Endothelial cell of umbilical vein (primary cell): Measurements from ENCODE around the gene PPFIBP2.

Source experiments
- EZH2 ChIP-seq: IDR thresholded peaks from 2 replicates; pipeline ENCODE4 v1.6.1; 2012; ENCODE audit warnings: borderline replicate concordance, low read depth, mild to moderate bottlenecking, moderate library complexity, low read length, inconsistent platforms; ENCODE audit not compliant: severe bottlenecking
- FOS ChIP-seq: IDR thresholded peaks from 2 replicates; pipeline ENCODE4 v1.6.1; 2011; ENCODE audit warnings: mild to moderate bottlenecking, low read length, moderate library complexity, borderline replicate concordance; ENCODE audit not compliant: insufficient read depth
- GATA2 ChIP-seq: IDR thresholded peaks from 2 replicates; pipeline ENCODE4 v1.7.0; 2011; ENCODE audit warnings: low read depth, mild to moderate bottlenecking, moderate library complexity, mixed read lengths, low read length; ENCODE audit not compliant: insufficient read length, insufficient read depth
- JUN ChIP-seq: IDR thresholded peaks from 2 replicates; pipeline ENCODE4 v1.6.1; 2011; ENCODE audit warnings: borderline replicate concordance, low read depth; ENCODE audit not compliant: insufficient read length, insufficient read depth
- MYC ChIP-seq: IDR thresholded peaks from one replicate; pipeline ENCODE4 v1.6.1; 2011; ENCODE audit warnings: mild to moderate bottlenecking, low read depth, low read length
- POLR2A ChIP-seq: IDR thresholded peaks from 2 replicates; pipeline ENCODE4 v1.6.1; 2012; ENCODE audit warnings: low read depth, mild to moderate bottlenecking, control low read depth, low read length
- POLR2AphosphoS5 ChIP-seq: IDR thresholded peaks from 2 replicates; pipeline ENCODE4 v1.6.1; 2012; ENCODE audit warnings: low read depth, mild to moderate bottlenecking, control low read depth, low read length, moderate library complexity; ENCODE audit not compliant: insufficient read depth
- TF ChIP-seq, protein P1 (sequence below), 2 donors: IDR thresholded peaks; 1 replicate in 1 of 2; 2 replicates in 1 of 2; pipeline ENCODE4 v1.5.1; 2011; ENCODE audit warnings: low read length in 2 of 2, mild to moderate bottlenecking in 2 of 2, moderate library complexity in 2 of 2, control low read depth in 1 of 2, inconsistent platforms in 1 of 2, low read depth in 1 of 2; ENCODE audit not compliant: insufficient read depth in 1 of 2; ENCODE audit errors: extremely low read depth in 1 of 2
- TF ChIP-seq, protein P2 (sequence below): IDR thresholded peaks from 2 replicates; pipeline ENCODE4 v1.6.1; 2011; ENCODE audit not compliant: insufficient read depth, insufficient read length

DNA sequence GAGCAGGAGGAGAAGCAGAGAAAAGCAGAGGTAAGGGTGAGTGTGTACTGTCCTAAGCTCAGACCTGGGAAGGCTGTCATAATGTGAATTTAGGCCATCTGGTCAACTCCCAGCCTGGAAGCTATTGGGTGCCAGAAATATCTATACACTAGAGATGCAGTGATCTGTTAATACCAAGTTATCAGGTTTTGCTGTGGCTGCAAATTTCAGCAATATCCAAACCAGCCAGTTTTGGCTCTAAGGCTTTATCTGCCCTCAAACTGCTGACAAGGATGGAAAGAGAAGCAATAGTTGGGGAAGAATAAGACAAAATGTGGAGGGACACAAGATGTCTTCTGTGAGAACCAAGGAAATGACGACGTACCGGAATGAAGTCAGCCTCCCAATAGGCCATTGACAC, 96.6 kb downstream of the PPFIBP2 start:
- TF ChIP-seq, protein P1, sequence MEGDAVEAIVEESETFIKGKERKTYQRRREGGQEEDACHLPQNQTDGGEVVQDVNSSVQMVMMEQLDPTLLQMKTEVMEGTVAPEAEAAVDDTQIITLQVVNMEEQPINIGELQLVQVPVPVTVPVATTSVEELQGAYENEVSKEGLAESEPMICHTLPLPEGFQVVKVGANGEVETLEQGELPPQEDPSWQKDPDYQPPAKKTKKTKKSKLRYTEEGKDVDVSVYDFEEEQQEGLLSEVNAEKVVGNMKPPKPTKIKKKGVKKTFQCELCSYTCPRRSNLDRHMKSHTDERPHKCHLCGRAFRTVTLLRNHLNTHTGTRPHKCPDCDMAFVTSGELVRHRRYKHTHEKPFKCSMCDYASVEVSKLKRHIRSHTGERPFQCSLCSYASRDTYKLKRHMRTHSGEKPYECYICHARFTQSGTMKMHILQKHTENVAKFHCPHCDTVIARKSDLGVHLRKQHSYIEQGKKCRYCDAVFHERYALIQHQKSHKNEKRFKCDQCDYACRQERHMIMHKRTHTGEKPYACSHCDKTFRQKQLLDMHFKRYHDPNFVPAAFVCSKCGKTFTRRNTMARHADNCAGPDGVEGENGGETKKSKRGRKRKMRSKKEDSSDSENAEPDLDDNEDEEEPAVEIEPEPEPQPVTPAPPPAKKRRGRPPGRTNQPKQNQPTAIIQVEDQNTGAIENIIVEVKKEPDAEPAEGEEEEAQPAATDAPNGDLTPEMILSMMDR (IDR thresholded peaks at IDR 0.05; ENCODE audit: extremely low read depth in 1 of 2, insufficient read depth in 1 of 2, low read depth in 1 of 2, low read length in 2 of 2), result no peak
- TF ChIP-seq POLR2AphosphoS5, result no peak
- no peak for TF ChIP-seq POLR2A
- TF ChIP-seq GATA2, result no peak
- TF ChIP-seq JUN, result no peak
- TF ChIP-seq, protein P2, sequence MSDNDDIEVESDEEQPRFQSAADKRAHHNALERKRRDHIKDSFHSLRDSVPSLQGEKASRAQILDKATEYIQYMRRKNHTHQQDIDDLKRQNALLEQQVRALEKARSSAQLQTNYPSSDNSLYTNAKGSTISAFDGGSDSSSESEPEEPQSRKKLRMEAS, result no peak
- no peak for TF ChIP-seq EZH2
- no peak for TF ChIP-seq MYC
- no peak for TF ChIP-seq FOS
